ENCODE data around the gene RNF41.

Gene RNF41

DNA sequence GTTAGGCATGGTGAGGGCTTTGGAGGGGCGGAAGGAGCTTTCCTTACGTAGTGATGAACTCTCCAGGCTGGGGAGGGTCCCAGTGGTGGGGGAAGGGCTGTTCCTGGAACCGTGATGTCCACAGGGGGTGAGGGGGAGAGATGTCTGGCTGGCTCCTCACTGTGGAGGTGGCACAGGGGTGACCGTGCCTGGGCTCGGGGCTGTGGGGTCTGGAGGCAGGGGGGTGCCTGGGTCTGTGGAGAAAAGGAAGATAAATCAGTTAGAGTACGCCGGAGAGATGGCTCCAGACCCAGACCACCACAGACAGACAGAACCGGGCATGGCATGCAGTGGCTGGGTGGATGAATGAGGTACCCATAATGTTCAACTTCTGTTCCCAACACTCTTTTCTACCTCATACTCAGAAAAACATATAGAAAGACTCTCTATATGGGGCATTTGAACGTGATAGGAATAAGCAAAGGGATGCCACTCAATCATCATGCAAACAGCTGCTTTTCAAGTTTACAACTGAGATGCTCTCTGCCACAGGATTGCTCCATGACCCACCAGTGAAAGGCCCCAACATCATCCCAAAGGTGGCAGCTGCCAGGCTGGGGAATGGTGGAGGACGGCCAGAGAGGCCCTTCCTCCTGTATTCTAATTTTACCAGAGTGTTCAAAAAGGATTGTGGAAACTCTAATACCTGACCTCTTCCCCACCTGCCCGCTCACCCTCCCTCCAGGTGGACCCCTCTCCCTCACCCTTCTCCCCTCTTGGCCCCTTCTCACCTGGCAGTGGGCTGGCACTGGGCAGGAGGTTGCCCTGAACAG is 58.0 kb downstream of the RNF41 start:
- WGBS (ENCODE audit: extremely low coverage, insufficient coverage, low lambda C conversion rate) = no CpG with 5 or more reads among the region's 11 CpGs
- H3K4me2 ChIP-seq (ENCODE audit: low read length) = no peak overlapping the region
- H3K27me3 ChIP-seq (ENCODE audit: insufficient read depth, low read length, poor library complexity) = no peaks in the 10 kb centered on the region
- DNase-seq = no peak
- peaks cover 17% of the 10 kb centered on the region for H3K4me1 ChIP-seq (ENCODE audit: control insufficient read depth, low read depth, low read length)
- H3K9ac ChIP-seq (ENCODE audit: low read length) = no peak overlapping the region
- H2BK15ac ChIP-seq (replicated peaks; ENCODE audit: low read depth) = no peak overlapping the region
- H3K36me3 ChIP-seq (ENCODE audit: control insufficient read depth, insufficient read depth, low read length) = peaks cover 18% of the 10 kb centered on the region
- no peak overlapping the region for H4K8ac ChIP-seq (ENCODE audit: low read depth, low read length)
- H3K56ac ChIP-seq (ENCODE audit: low read length) = no peak overlapping the region
- no peak overlapping the region for H2BK5ac ChIP-seq (ENCODE audit: low read length)
- H2AK5ac ChIP-seq (ENCODE audit: low read length) = no peak overlapping the region
- H4K5ac ChIP-seq (ENCODE audit: low read length) = no peak overlapping the region
- H3K18ac ChIP-seq (ENCODE audit: low read length) = no peak overlapping the region
- H3K27ac ChIP-seq (ENCODE audit: low read depth, low read length) = no peak overlapping the region
- no peak overlapping the region for H3K4me3 ChIP-seq (ENCODE audit: low read length)
- peaks cover 22% of the 10 kb centered on the region for H3K79me2 ChIP-seq (ENCODE audit: control insufficient read depth, insufficient read depth, low read length)
- H3K23ac ChIP-seq (ENCODE audit: low read length) = no peak overlapping the region
- H3K4ac ChIP-seq (ENCODE audit: low read depth, low read length) = no peak overlapping the region
- peaks cover 9% of the 10 kb centered on the region for H3K79me1 ChIP-seq (ENCODE audit: low read length)
- no peak overlapping the region for H2BK120ac ChIP-seq (ENCODE audit: low read depth, low read length)

- no peak overlapping the region for H2BK15ac ChIP-seq (replicated peaks; ENCODE audit: low read depth)
- no peak overlapping the region for H3K4me2 ChIP-seq (ENCODE audit: low read length)
- no peak overlapping the region for H2BK120ac ChIP-seq (ENCODE audit: low read depth, low read length)
- no peak overlapping the region for H4K5ac ChIP-seq (ENCODE audit: low read length)
- H3K56ac ChIP-seq (ENCODE audit: low read length) = peak overlapping the region; percentile 10
- H2BK5ac ChIP-seq (ENCODE audit: low read length) = no peak overlapping the region
- H3K9ac ChIP-seq (ENCODE audit: low read length) = peak overlapping the region; percentile 18
- no CpG with 5 or more reads among the region's 11 CpGs for WGBS (ENCODE audit: extremely low coverage, insufficient coverage, low lambda C conversion rate)
- no peak overlapping the region for H4K8ac ChIP-seq (ENCODE audit: low read depth, low read length)
- H3K79me2 ChIP-seq (ENCODE audit: control insufficient read depth, insufficient read depth, low read length) = peaks cover 28% of the 10 kb centered on the region
- H2AK5ac ChIP-seq (ENCODE audit: low read length) = no peak overlapping the region
- no peaks in the 10 kb centered on the region for H3K27me3 ChIP-seq (ENCODE audit: insufficient read depth, low read length, poor library complexity)
- no peak overlapping the region for H3K23ac ChIP-seq (ENCODE audit: low read length)
- no peak overlapping the region for H3K27ac ChIP-seq (ENCODE audit: low read depth, low read length)
- H3K4me1 ChIP-seq (ENCODE audit: control insufficient read depth, low read depth, low read length) = peaks cover 17% of the 10 kb centered on the region
- H3K18ac ChIP-seq (ENCODE audit: low read length) = no peak overlapping the region
- H3K4ac ChIP-seq (ENCODE audit: low read depth, low read length) = no peak overlapping the region
- no peak overlapping the region for H3K4me3 ChIP-seq (ENCODE audit: low read length)
- H3K36me3 ChIP-seq (ENCODE audit: control insufficient read depth, insufficient read depth, low read length) = peaks cover 16% of the 10 kb centered on the region
- peak; percentile 58 for DNase-seq
- peaks cover 10% of the 10 kb centered on the region for H3K79me1 ChIP-seq (ENCODE audit: low read length)
Measured at GRCh38 chr12:56162468-56163290, 59.0 kb downstream of the RNF41 start.

- Histone ChIP-seq H3K79me1 (ENCODE audit: low read length) (peaks cover 10% of the 10 kb centered on the region), H3K4me2 (ENCODE audit: low read length) (no peak overlapping the region), H2BK5ac (ENCODE audit: low read length) (no peak overlapping the region), H3K23ac (ENCODE audit: low read length) (no peak overlapping the region), H3K9ac (ENCODE audit: low read length) (peak overlapping the region; percentile 4), H3K27ac (ENCODE audit: low read depth, low read length) (no peak overlapping the region), H3K4ac (ENCODE audit: low read depth, low read length) (no peak overlapping the region), H3K36me3 (ENCODE audit: control insufficient read depth, insufficient read depth, low read length) (peaks cover 14% of the 10 kb centered on the region), H3K27me3 (ENCODE audit: insufficient read depth, low read length, poor library complexity) (no peaks in the 10 kb centered on the region), H4K8ac (ENCODE audit: low read depth, low read length) (no peak overlapping the region), H3K79me2 (ENCODE audit: control insufficient read depth, insufficient read depth, low read length) (peaks cover 28% of the 10 kb centered on the region), H4K5ac (ENCODE audit: low read length) (no peak overlapping the region), H2AK5ac (ENCODE audit: low read length) (no peak overlapping the region), H2BK120ac (ENCODE audit: low read depth, low read length) (no peak overlapping the region), H3K4me3 (ENCODE audit: low read length) (no peak overlapping the region), H2BK15ac (replicated peaks; ENCODE audit: low read depth) (no peak overlapping the region), H3K56ac (ENCODE audit: low read length) (peak overlapping the region; percentile 17), H3K18ac (ENCODE audit: low read length) (no peak overlapping the region), H3K4me1 (ENCODE audit: control insufficient read depth, low read depth, low read length) (peaks cover 17% of the 10 kb centered on the region)
- peak; percentile 19 for DNase-seq
- WGBS (ENCODE audit: extremely low coverage, insufficient coverage, low lambda C conversion rate) = no CpG with 5 or more reads among the region's 10 CpGs
Measured at GRCh38 chr12:56161690-56162351, 59.9 kb downstream of the RNF41 start.

GRCh38 chr12:56160894-56161689 is 60.6 kb downstream of the RNF41 start:
- Histone ChIP-seq H3K4me2 (ENCODE audit: low read length) (peak overlapping the region; percentile 15), H3K36me3 (ENCODE audit: control insufficient read depth, insufficient read depth, low read length) (peaks cover 14% of the 10 kb centered on the region), H3K27me3 (ENCODE audit: insufficient read depth, low read length, poor library complexity) (no peaks in the 10 kb centered on the region), H3K9ac (ENCODE audit: low read length) (peak overlapping the region; percentile 37), H3K18ac (ENCODE audit: low read length) (no peak overlapping the region), H3K56ac (ENCODE audit: low read length) (peak overlapping the region; percentile 35), H2BK120ac (ENCODE audit: low read depth, low read length) (no peak overlapping the region), H3K4me1 (ENCODE audit: control insufficient read depth, low read depth, low read length) (peaks cover 17% of the 10 kb centered on the region), H3K4ac (ENCODE audit: low read depth, low read length) (no peak overlapping the region), H4K5ac (ENCODE audit: low read length) (no peak overlapping the region), H2BK15ac (replicated peaks; ENCODE audit: low read depth) (no peak overlapping the region), H4K8ac (ENCODE audit: low read depth, low read length) (no peak overlapping the region), H2AK5ac (ENCODE audit: low read length) (no peak overlapping the region), H2BK5ac (ENCODE audit: low read length) (no peak overlapping the region), H3K79me1 (ENCODE audit: low read length) (peaks cover 10% of the 10 kb centered on the region), H3K4me3 (ENCODE audit: low read length) (no peak overlapping the region), H3K27ac (ENCODE audit: low read depth, low read length) (no peak overlapping the region), H3K23ac (ENCODE audit: low read length) (no peak overlapping the region), H3K79me2 (ENCODE audit: control insufficient read depth, insufficient read depth, low read length) (peaks cover 28% of the 10 kb centered on the region)
- no CpG with 5 or more reads among the region's 11 CpGs for WGBS (ENCODE audit: extremely low coverage, insufficient coverage, low lambda C conversion rate)
- DNase-seq = peak; percentile 3

- no peaks in the 10 kb centered on the region for H3K27me3 ChIP-seq (ENCODE audit: insufficient read depth, low read length, poor library complexity)
- no peak overlapping the region for H2BK15ac ChIP-seq (replicated peaks; ENCODE audit: low read depth)
- no peak overlapping the region for H4K5ac ChIP-seq (ENCODE audit: low read length)
- H3K27ac ChIP-seq (ENCODE audit: low read depth, low read length) = no peak overlapping the region
- H3K79me1 ChIP-seq (ENCODE audit: low read length) = peaks cover 10% of the 10 kb centered on the region
- peaks cover 17% of the 10 kb centered on the region for H3K4me1 ChIP-seq (ENCODE audit: control insufficient read depth, low read depth, low read length)
- no peak overlapping the region for H2BK120ac ChIP-seq (ENCODE audit: low read depth, low read length)
- H3K79me2 ChIP-seq (ENCODE audit: control insufficient read depth, insufficient read depth, low read length) = peaks cover 28% of the 10 kb centered on the region
- H2AK5ac ChIP-seq (ENCODE audit: low read length) = no peak overlapping the region
- H3K9ac ChIP-seq (ENCODE audit: low read length) = peak overlapping the region; percentile 100
- H3K56ac ChIP-seq (ENCODE audit: low read length) = peak overlapping the region; percentile 100
- peak; percentile 21 for DNase-seq
- H2BK5ac ChIP-seq (ENCODE audit: low read length) = no peak overlapping the region
- H3K4me3 ChIP-seq (ENCODE audit: low read length) = peak overlapping the region; percentile 7
- H3K4ac ChIP-seq (ENCODE audit: low read depth, low read length) = no peak overlapping the region
- H3K23ac ChIP-seq (ENCODE audit: low read length) = no peak overlapping the region
- peak overlapping the region; percentile 95 for H3K4me2 ChIP-seq (ENCODE audit: low read length)
- peaks cover 14% of the 10 kb centered on the region for H3K36me3 ChIP-seq (ENCODE audit: control insufficient read depth, insufficient read depth, low read length)
- no peak overlapping the region for H4K8ac ChIP-seq (ENCODE audit: low read depth, low read length)
- no CpG with 5 or more reads among the region's 7 CpGs for WGBS (ENCODE audit: extremely low coverage, insufficient coverage, low lambda C conversion rate)
- H3K18ac ChIP-seq (ENCODE audit: low read length) = no peak overlapping the region
Measured at GRCh38 chr12:56160193-56160763, 61.4 kb downstream of the RNF41 start.

Measured in mesendoderm (in vitro differentiated cells).